ENCODE data around the gene UNC119B.

DNA sequence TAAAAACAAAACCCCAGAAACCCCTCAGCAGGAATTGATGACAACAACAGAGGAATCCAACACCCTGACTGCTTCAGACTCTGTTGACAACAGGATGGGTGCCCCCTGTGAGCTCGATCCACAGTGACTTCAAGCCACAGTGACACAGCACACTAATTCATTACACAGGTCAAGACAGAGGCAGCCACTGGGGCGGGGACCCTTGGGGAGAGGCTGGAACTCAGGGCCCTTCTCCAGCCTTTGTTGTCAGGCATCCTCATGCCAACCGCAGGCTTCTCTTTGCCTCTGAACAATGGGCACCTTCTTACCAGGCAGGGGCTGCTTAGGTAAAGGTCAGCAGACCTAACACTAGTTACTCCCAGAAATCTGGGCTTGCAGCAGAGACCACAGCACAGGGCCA lies 53.0 kb downstream of the UNC119B start:
- TF ChIP-seq, protein P1, sequence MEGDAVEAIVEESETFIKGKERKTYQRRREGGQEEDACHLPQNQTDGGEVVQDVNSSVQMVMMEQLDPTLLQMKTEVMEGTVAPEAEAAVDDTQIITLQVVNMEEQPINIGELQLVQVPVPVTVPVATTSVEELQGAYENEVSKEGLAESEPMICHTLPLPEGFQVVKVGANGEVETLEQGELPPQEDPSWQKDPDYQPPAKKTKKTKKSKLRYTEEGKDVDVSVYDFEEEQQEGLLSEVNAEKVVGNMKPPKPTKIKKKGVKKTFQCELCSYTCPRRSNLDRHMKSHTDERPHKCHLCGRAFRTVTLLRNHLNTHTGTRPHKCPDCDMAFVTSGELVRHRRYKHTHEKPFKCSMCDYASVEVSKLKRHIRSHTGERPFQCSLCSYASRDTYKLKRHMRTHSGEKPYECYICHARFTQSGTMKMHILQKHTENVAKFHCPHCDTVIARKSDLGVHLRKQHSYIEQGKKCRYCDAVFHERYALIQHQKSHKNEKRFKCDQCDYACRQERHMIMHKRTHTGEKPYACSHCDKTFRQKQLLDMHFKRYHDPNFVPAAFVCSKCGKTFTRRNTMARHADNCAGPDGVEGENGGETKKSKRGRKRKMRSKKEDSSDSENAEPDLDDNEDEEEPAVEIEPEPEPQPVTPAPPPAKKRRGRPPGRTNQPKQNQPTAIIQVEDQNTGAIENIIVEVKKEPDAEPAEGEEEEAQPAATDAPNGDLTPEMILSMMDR (IDR thresholded peaks at IDR 0.05) = no peak
- TF ChIP-seq POLR2A (IDR thresholded peaks at IDR 0.05) = no peak

Measured in testis (tissue), 2 donors.